Measurements from ENCODE around the gene CALB2.
A peak's percentile ranks its signal among the peaks of the same experiment; 100 is the strongest.
"Not testable (repeated sequence)": the region's sequence is repeated elsewhere in the genome, so short reads cannot be mapped to it uniquely, and the experiment has no call there.

CALB2 gene, protein sequence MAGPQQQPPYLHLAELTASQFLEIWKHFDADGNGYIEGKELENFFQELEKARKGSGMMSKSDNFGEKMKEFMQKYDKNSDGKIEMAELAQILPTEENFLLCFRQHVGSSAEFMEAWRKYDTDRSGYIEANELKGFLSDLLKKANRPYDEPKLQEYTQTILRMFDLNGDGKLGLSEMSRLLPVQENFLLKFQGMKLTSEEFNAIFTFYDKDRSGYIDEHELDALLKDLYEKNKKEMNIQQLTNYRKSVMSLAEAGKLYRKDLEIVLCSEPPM

DNA sequence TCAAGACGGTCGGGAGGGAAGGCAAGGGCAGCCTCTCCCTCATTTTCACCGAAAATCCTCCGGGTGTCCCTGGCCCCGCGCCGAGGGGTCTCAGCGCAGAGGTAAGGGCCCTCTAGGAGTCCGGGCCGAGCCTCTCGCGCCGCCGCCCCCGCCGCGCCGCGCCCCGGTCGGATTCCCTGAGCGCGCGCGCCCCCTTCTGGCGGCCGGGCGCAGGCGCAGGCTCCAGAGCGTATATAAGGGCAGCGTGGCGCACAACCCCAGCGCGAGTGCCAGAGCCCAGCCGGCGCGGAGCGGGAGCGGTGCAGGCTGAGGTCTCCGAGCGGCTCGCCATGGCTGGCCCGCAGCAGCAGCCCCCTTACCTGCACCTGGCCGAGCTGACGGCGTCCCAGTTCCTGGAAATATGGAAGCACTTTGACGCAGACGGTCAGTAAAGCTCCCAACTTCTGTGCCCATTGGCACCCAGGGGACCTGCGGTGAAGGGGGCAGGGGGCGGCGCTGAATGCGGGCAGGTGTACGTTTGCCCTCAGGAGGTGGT, at the start of gene CALB2:
Gene CALB2, plus strand, starts transcription at position 260 of the 535 bp plus-strand sequence. Its CDS starts 70 bp downstream, at position 330.
- DNase-seq, result peak; percentile 51

DNA sequence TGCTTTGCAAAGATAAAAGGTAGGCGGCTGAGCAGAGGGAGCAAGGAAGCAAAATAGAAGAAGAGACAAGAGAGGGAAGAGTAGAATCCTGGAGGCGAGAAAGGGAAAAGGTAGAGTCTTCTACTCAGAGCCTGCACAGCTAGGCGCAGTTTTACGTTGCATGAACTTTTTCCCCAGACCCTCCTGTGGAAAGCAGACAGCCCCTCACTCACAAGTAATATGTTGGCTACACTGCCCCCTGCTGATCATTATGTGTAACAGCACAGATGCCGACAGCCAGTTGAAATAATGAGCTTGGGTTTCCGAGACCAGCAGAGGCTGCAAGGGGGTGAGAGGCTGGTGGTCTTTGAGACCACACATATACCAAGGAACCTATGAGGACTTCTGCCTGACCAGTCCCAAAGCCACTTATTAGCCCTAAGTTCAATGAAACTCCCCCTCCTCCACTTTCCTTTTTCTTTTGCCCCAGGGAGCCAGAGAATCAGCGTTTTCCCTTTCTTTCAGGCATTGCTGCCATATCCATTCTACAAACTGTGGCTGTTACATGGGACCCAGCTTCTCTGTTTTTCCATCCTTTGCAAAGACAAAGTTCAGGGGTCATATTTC, 46.9 kb upstream of the CALB2 start:
- peak; percentile 32 for DNase-seq

DNA sequence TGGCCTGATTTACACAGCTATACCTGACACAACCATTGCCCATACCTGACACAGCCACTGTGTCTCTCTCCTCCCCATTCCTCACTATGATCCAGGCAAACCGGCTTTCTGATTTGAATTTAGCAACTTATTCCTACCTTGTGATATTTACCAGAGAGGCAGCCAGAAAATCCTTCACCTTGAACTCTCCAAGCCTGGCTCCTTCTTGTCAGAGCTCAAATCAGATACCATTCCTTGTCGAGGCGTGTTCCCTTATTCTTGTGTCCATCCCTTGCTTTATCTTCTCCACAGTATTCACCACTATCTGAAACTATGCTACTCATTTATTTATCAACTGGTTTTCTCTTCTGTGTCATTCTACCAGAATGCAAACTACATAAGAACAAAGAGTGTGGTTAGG, 44.9 kb upstream of the CALB2 start:
- DNase-seq, result not testable (repeated sequence)

DNA sequence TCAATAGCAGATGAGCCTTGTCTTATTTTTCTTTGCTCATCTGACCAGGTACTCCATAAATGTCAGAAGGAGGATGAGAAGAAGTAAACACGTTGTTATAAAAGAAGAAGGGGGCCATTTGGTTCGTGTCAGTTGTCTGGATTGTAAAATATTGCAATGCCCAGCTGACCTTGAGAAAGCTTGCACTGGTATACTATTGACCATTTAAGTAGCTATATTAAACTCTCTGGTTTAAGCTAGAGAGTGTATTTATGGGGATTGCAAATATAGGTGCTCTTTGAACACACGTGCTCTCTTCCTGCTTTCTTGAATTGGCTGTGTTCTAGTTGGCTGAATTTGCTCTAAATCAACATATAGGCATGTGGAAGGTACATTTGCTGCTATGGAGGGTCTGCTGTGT, 43.3 kb upstream of the CALB2 start:
- DNase-seq, result no peak

DNA sequence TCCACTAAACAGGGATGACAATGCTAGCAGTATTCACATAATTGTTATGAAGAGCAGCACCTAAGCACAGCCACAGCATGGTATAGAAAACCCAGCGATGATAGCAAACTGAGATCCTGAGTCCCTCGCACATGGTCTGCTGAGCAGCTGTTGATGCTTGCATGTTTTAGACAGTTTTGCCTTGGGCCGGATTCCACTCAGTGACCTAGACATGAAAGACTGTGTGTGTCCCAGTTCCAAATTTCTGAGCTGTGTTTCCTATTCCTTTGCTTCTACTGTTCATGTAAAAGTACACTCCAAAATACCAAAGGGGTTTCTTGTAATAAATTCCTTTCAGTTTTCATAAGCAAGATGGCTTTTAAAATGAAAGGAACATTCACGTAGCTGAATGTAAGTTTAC, 38.5 kb upstream of the CALB2 start:
- DNase-seq, result no peak

DNA sequence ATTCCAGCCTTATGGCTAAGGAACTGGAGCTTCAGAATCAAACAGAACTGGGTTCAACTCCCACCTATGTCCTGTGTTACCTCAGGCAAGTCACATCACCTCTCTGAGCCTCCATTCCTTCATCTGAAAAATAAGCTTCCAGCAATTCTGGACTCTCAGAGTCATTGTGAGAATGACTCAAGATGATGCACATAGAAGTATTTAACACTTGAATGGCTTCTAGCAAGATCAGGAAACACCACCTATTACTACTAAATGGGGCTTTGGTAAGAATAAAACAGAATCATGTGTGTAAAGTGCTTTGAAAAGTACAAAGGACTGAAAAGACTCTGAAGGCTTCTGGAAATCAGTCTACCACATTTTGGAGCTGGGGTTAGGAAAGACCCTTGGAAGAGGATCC, 30.8 kb upstream of the CALB2 start:
- no peak for DNase-seq

DNA sequence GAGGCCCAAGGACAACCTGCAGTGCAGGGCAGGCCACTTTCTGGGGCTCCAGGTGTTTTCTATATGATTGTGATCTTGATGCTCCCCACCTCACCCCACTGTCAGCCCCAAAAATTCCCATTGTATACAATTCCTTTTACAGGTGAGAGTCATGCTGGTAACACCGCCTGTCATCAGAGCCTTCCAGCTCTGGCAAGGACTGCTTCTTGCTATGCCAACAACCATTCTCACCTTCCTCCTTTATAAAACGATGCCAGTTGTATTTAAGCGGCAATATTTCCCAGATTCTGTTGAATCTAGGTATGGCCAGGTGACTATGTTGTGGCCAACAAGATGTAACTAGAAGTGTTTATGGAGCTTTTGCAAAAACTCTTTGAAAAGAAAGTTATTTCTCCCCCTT, 30.4 kb upstream of the CALB2 start:
- DNase-seq, result no peak

DNA sequence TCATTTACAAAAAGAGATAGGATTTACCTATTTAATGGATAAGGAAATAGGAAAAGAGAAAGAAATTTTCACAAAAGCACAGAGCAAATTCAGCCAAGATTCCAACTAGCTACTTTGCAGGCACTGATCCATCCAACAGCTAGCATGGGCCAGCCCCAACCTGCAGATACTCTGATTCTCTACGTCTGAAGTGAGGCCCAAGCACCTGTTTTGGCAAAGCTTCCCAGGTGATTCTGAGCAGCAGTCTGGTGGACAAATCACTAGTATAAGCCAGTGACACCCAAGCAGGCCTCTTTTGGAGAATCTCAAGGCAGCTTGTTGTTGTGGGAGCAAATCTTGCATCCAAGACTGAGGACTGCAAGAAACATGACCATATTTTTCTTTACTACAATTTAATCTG, 20.9 kb upstream of the CALB2 start:
- DNase-seq, result no peak

DNA sequence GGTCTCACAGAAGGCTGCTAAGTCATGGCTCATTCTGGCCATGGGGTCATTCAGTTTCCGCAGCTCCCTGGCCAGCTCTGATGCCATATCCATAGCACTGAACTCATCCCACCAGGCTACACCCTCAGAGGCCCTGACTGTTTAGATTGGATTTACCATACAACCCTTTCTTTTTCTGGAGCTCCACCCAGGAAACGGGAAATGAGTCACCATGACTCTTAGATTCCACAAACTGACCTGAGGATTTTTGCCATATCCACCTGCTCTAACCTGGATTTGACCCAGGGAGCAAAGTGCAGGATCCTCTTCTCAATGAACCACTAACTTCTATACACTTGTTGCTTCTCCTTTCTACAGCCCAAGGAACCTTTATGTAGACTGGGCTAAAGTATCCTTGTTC, 20.3 kb upstream of the CALB2 start:
- DNase-seq, result no peak

DNA sequence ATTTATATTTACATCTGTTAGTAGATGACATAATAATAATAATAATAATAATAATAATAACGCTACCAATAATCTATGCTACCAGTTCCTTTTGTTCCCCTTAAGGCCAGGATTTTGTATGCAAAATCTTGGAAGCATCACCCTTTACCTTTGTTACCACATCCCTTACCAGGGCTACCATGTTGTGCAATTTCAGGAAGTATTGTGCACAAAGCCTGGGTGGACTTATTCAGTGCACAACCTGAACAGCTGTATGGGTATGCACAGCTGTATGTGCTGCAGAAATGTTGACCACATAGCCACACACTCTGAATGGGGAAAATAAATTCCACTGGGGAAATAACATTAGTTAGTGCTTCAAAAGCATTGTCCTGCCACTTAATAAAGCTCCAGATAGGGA, 19.9 kb upstream of the CALB2 start:
- no peak for DNase-seq

DNA sequence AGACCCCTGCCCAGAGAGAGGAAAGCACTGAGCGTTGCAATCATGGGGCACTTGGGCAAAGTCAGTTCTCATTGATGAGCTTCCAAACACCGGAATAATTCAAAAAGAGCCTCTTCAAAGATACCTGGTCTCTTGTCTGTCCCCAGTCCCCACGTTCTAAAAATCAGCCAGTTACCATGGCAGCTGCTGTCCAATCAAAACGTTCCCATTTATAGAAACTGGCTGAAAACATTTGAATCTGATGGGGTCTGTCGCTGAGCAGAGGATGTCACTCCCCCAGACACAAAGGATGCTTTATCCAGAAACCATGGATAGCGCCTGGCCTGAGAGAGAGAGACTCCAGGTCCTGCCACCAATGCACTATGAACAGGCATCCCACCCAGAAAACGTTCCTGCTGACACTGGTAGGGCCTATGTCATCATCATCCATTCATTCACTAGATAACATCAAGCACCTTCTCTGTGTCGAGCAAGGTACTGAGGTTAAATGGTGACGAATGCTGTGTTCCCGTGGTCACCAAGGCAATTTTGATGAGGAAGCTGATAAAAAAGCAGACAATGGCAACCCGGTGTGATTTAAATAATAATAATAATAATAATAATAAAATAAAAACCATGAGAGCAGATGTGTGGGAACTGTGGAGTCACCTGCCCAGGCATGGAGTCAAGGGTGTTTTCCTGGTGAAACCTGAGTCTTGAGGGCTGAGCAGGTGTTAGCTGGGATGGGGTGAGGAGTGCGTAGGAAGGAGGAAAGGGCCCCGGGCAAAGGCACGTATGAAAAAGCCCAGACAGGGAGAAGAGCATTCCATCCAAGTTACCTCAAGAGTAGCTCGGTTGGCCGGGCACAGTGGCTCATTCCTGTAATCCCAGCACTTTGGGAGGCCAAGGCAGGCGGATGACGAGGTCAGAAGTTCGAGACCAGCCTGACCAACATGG, 19.0 kb upstream of the CALB2 start:
- no peak for DNase-seq

DNA sequence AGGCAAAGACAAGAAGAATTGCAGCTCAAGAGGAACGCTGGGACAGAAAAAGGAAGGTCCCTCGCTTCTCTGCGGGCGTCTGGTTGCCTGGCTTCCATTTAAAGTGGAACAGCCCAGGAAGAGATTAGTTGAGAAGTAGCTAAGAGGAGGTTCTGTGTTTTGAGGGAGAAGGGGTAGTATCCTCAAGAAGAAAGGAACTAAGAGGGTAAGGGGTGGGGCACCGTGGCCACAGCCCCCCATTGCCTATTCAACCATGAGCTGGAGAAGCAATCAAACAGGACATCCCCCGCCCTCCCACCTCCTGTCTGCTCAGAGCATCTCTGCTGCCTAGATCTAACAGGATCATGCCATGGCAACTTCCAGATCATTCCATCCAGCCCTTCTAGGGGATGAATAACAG, 18.1 kb upstream of the CALB2 start:
- DNase-seq, result no peak

DNA sequence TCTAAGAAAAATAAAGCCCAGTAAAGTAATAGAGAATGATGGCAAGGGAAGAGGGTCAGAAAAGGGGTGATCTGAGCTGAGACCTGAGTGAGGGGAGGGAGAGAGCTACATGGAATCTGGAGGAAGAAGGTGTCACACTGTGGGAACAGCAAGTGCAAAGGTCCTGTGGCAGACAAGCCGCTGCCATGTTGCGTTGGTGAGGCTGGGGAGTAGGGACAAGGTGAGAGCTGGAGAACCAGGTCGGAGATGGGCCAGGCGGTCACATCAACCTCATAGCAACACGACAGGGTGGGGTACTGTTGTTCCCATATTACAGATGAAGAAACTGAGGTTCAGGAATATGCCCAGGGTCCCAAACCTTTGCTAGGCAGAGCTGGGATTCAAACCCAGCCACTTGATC, 16.6 kb upstream of the CALB2 start:
- DNase-seq, result no peak

DNA sequence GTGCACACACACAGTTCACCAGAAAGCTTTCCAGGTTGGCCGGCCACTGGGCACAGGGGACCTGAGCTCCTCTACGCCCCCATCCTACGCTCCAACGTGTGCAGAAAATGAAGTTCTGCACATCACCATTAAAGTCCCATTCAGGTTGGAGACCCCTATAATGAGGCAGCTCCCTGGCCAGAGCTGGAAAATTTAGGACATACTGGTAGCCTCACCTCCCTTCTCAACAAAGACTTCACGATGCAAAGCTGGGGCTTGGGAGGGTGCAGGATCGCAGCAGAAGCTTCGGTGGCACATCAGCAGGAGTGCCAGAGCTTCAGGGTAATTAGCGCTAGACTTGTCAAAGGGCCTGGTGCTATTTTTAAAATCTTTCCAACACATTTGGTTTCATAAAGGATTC, 15.4 kb upstream of the CALB2 start:
- DNase-seq, result no peak

DNA sequence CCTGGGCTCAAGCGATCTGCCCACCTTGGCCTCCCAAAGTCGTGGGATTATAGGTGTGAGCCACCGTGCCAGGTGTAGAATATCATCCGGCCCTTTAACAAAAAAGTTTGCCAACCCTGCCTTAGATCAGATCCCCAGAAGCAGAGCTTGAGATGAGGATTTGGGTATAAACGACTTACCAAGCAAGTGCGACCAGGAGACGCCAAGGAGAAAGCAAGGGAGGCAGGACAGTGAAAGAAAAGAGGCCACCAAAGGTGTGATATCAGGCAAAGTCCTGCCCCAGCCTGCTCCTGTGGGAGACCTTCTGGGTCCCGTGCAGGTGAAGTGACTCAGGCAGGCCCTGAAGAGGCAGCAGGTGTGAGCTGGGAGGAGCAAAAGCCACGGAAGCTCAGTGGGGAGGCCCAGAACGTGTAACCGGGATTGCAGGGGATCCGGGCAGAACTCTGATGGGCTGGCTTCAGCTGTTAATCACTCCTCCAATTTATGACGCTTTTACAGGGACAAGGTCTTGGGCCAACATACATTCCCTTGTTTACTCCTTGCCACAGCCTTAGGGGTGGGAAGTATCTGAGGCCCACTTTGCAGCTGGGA, 14.1 kb upstream of the CALB2 start:
- no peak for DNase-seq

DNA sequence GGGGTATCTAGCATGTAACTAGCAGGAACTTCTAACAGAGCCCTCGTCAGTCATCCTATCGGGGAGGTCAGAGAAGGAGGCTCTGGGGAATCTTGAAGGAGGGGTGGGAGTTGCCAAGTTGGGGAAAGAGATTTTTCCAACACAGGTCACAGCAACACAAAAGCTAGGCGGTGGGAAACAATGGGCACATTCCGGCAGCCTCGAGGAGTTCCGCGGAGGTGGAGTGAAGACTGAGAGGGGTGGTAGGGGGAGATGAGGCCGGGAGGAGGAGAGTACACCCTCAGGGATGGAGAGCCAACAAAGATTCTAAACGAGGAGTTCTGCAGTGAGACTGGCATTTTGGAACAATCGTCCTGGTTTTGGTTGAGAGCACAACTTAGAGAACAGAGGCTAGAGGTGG, 13.5 kb upstream of the CALB2 start:
- no peak for DNase-seq

DNA sequence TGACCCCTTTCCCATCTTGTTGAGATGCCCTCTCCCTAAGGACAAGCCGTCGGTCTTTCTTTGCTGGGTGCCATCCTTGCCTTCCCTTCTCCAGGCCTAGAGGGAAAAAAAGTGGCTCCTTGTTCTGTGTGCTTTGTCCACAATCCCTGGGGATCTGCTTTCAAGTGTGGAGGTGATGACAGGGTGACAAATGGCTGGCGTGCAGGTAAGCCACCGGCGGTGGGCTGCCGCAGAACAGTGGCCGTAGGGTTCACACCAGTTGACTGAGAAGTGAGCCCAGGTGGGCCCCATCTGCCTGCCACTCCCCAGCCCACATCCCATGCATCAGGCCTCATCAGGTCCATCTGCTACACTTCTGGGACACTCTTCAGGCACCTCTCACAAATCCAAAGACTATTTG, 11.4 kb upstream of the CALB2 start:
- no peak for DNase-seq

DNA sequence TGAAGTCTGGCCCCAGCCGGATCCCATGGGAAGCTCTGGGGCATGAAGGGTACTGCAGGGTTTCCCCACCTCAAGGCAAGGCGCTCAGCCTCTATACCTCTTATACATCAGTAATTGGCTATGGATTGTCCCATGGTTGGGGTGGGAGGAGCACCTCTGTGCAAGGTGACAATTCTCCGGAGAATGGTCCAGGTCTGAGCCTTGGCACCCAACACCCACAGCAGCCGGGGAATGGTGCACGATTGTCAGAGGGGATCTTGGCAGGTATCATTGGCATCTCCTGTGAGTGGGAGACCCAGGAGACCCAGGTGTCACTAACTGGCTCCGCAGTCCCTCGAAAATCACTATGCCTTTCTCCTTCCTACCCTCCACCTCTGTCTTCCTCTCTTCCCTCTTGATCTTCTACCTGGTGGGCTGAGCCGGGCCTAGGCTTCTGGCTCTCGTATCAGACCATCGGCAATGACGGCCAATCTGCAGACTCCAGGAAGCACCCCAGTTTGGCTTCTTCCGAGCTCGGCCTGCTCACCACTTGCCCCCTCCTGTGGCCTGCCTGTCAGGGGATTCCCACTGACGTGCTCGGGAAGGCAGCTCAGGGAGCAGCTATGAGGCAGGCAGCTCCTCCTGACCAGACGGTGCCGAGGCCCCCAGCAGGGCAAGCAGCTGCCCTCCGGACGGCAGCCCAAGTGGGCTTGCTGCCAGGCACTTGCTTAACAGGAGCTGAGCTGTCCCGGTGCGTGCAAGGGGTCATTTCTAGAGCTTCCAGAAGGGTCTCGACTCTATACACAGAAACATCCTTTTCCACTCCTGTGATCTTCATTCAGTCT, 10.0 kb upstream of the CALB2 start:
- DNase-seq, result no peak

DNA sequence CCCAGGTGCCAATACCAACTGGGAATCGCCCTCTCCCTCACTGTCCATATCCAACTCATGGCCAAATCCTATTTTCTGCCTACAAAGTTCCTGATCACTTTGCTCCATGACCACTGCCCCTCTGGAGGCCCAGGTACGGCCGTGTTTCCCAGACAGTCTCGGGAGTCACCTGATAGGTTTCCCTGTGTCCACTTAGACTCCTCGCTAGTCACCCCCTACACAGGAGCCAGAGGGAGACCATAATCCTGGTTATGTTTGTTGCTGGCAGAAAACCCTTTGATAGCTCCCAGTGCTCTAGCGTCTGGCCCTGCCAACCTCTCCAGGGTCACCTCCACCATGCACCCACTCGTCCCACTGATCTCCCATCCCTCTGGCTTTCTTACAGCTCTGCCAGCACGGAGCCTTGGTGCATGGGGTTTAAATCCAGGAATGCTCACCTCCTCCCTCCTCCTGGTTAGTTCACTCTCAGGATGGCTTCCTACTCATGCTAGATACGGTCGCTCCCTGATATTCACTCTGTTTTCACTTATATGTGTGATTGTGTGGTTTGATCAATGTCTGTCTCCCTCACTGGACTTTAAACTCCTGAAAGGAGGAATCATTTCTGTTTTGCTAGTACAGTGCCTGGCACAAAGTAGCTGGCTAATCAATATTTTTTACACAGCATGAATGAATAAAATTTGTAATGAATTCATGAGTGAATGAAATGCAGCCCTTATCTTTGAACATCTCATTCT, 7.5 kb upstream of the CALB2 start:
- no peak for DNase-seq

DNA sequence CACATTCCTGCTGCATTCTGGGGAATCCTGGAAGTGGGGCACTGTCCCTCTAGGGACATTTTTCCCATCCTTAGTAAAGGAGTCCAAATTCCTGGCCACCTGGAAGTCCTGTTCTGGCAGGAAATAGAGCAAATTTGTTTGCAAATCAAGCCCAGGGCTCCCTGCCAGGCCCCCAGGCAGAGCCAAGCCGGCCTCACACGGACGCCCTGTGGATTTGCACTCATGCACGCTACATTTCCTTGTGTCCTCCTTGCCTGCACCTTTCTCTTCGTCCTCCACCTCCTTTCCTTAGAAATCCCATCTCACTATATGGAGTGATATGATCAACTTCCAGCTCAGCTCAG, 7.0 kb upstream of the CALB2 start:
- DNase-seq, result no peak

DNA sequence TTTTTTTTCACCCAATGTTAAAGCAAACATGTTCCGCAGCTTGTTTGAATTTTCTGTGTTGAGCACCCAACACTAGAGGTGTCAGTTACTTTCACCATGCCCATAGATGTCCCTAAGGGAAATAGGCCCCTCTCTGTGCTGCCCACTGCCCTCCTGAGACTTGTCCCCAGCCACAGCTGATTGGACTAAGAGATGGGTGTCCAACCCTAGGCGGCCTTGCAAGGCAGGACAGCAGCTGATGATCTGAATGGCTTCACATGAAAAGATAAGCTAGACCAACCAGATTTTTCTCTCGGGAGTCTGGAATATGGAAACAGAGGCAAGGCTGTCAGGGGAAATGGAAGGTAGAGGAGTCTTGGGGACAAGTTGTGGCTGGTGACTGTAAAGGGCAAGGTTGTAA, 6.1 kb upstream of the CALB2 start:
- DNase-seq, result no peak

DNA sequence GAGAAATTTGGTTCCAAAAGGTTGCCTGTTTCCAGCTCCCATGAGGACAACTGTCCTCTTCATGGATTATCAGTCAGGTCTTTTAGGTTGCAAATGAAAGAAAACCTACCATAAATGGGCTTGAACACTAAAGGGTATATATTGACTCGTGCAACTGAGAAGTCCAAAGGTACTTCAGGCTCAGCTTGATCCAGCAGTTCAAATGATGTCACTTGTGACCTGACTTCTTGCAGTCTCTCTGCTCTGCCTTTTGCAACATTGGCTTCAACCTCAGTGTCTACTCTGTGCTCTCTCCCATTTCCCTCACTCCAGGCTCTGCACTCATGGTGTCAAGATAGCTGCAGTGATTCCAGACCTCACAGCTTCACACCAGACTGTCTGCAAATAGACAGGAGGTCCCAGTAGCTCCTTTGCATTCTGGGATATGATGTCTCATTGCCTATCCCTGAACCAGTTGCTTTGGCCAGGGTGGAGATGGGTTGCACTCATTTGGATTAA, 5.5 kb upstream of the CALB2 start:
- DNase-seq, result no peak

Measured in CD4-positive, alpha-beta T cell treated with Interleukin-17A for 1 hour (primary cell).